OCI-LY1 (cell line): ENCODE data around the gene INTS3.

ENCODE experiments used
- H2AFZ ChIP-seq: fragments of 200-600 bp; sonication (generic), shearing (Covaris generic); 2 replicates; pipeline ENCODE4 v1.6.0; 2014; ENCODE audit warnings: antibody characterized with exemption, mild to moderate bottlenecking, low read length
- H3F3A ChIP-seq: fragments of 200-600 bp; sonication (generic), shearing (Covaris generic); 2 replicates; pipeline ENCODE4 v1.6.0; 2014; ENCODE audit warnings: mild to moderate bottlenecking, antibody characterized with exemption, low read length, moderate library complexity; ENCODE audit not compliant: insufficient read depth
- H3K27ac ChIP-seq: fragments of 200-600 bp; sonication (generic); 2 replicates; pipeline ENCODE4 v1.5.1; 2014; ENCODE audit warnings: low read length, mixed run types, mild to moderate bottlenecking, low read depth; ENCODE audit not compliant: poor library complexity, severe bottlenecking
- H3K27me3 ChIP-seq: fragments of 200-600 bp; sonication (generic); 2 replicates; pipeline ENCODE4 v1.6.0; 2014; ENCODE audit warnings: antibody characterized with exemption, mild to moderate bottlenecking, low read length, moderate library complexity; ENCODE audit not compliant: insufficient read depth
- H3K36me3 ChIP-seq: fragments of 200-600 bp; sonication (generic); 2 replicates; pipeline ENCODE4 v1.6.1; 2014; ENCODE audit warnings: mild to moderate bottlenecking, antibody characterized with exemption, low read length, moderate library complexity, mixed read lengths; ENCODE audit not compliant: insufficient read depth
- H3K4me1 ChIP-seq: fragments of 200-600 bp; sonication (generic); 2 replicates; pipeline ENCODE4 v1.5.1; 2014; ENCODE audit warnings: mild to moderate bottlenecking, low read length, moderate library complexity; ENCODE audit not compliant: insufficient read depth, severe bottlenecking
- H3K4me2 ChIP-seq: fragments of 200-600 bp; sonication (generic), shearing (Covaris generic); 2 replicates; pipeline ENCODE4 v1.6.1; 2014; ENCODE audit warnings: low read length
- H3K4me3 ChIP-seq: fragments of 200-600 bp; sonication (generic); 2 replicates; pipeline ENCODE4 v1.5.1; 2014; ENCODE audit warnings: low read length, low read depth, mild to moderate bottlenecking, mixed read lengths; ENCODE audit not compliant: poor library complexity, severe bottlenecking
- H3K79me2 ChIP-seq: fragments of 200-600 bp; shearing (Covaris generic); 2 replicates; pipeline ENCODE4 v1.6.1; 2016; ENCODE audit warnings: mixed run types, low read length, mixed read lengths; ENCODE audit not compliant: insufficient read depth
- H3K9ac ChIP-seq: fragments of 200-600 bp; sonication (generic), shearing (Covaris generic); 2 replicates; pipeline ENCODE4 v1.6.1; 2014; ENCODE audit warnings: mild to moderate bottlenecking, low read length, mixed read lengths
- H3K9me2 ChIP-seq: fragments of 200-600 bp; sonication (generic), shearing (Covaris generic); 2 replicates; pipeline ENCODE4 v1.6.1; 2014; ENCODE audit warnings: low read depth, mild to moderate bottlenecking, low read length, mixed read lengths
- H3K9me3 ChIP-seq: fragments of 200-600 bp; shearing (Covaris generic); 2 replicates; pipeline ENCODE4 v1.6.1; 2014; ENCODE audit warnings: low read length, mixed read lengths
- H4K20me1 ChIP-seq: fragments of 200-600 bp; sonication (generic), shearing (Covaris generic); 2 replicates; pipeline ENCODE4 v1.6.0; 2016; ENCODE audit warnings: mild to moderate bottlenecking, low read length; ENCODE audit not compliant: insufficient read depth
- CTCF ChIP-seq: fragments of 200-600 bp; sonication (generic), shearing (Covaris generic); IDR thresholded peaks from 2 replicates; pipeline ENCODE4 v1.5.1; 2017; ENCODE audit warnings: mild to moderate bottlenecking, antibody characterized with exemption, low read length, moderate library complexity, mixed read lengths
- EZH2 ChIP-seq: fragments of 200-600 bp; sonication (generic), shearing (Covaris generic); IDR thresholded peaks from 2 replicates; pipeline ENCODE4 v1.8.0; 2017; ENCODE audit warnings: borderline replicate concordance, mixed run types, mild to moderate bottlenecking, antibody characterized with exemption, low read length, moderate library complexity, mixed read lengths

Gene INTS3

GRCh38 chr1:153730468-153730988 is 2.7 kb downstream of the INTS3 start:
- no peak overlapping the region for H2AFZ ChIP-seq
- no peaks in the 10 kb centered on the region for H3K9me3 ChIP-seq
- no peaks in the 10 kb centered on the region for H4K20me1 ChIP-seq
- H3K4me1 ChIP-seq: peaks cover 39% of the 10 kb centered on the region
- no peak overlapping the region; the same call in 1 of the 2 replicates for H3K9ac ChIP-seq
- H3K4me3 ChIP-seq: peak overlapping the region; percentile 100
- H3K27ac ChIP-seq: no peak overlapping the region
- 0 out of 2 replicates have a peak, but pooled peaks cover 4% of the 10 kb centered on the region for H3F3A ChIP-seq
- TF ChIP-seq EZH2: no peak
- no peak for TF ChIP-seq CTCF
- H3K4me2 ChIP-seq: peak overlapping the region; percentile 100
- H3K9me2 ChIP-seq: no peaks in the 10 kb centered on the region
- peaks cover 16% of the 10 kb centered on the region; the same call in 1 of the 2 replicates for H3K36me3 ChIP-seq
- peaks cover 11% of the 10 kb centered on the region; the same call in 1 of the 2 replicates for H3K79me2 ChIP-seq
- no peaks in the 10 kb centered on the region for H3K27me3 ChIP-seq

GRCh38 chr1:153733970-153734369 is 6.1 kb downstream of the INTS3 start:
- Histone ChIP-seq H3K9me2 (no peaks in the 10 kb centered on the region), H3K4me2 (no peak overlapping the region), H3K4me3 (no peak overlapping the region), H4K20me1 (no peaks in the 10 kb centered on the region), H2AFZ (no peak overlapping the region), H3K27ac (no peak overlapping the region), H3K9me3 (no peaks in the 10 kb centered on the region), H3K27me3 (no peaks in the 10 kb centered on the region), H3F3A (no peaks in the 10 kb centered on the region), H3K9ac (no peak overlapping the region), H3K4me1 (peaks cover 22% of the 10 kb centered on the region), H3K79me2 (peaks cover 4% of the 10 kb centered on the region; the same call in 1 of the 2 replicates), H3K36me3 (peaks cover 16% of the 10 kb centered on the region; the same call in 1 of the 2 replicates)
- TF ChIP-seq EZH2 (no peak), CTCF (no peak)

- Histone ChIP-seq H3K36me3 (peaks cover 16% of the 10 kb centered on the region; the same call in 1 of the 2 replicates), H3K9ac (no peak overlapping the region), H3K27ac (no peak overlapping the region)
These were observed 6.7 kb downstream of the INTS3 start for GRCh38 chr1:153734396-153735089.

More at GRCh38 chr1:153734396-153735089, 6.7 kb downstream of the INTS3 start:
- H3K79me2 ChIP-seq: no peaks in the 10 kb centered on the region
- H3K4me1 ChIP-seq: peaks cover 16% of the 10 kb centered on the region
- no peak overlapping the region for H3K4me3 ChIP-seq
- H3K27me3 ChIP-seq: no peaks in the 10 kb centered on the region
- TF ChIP-seq EZH2 (no peak), CTCF (no peak)
- no peak overlapping the region for H3K4me2 ChIP-seq
- no peaks in the 10 kb centered on the region for H3K9me3 ChIP-seq
- no peaks in the 10 kb centered on the region for H4K20me1 ChIP-seq
- no peaks in the 10 kb centered on the region for H3K9me2 ChIP-seq
- no peaks in the 10 kb centered on the region for H3F3A ChIP-seq
- H2AFZ ChIP-seq: no peak overlapping the region
